Panc1 (cell line): ENCODE results near the gene SEZ6L. TPM values are rescaled to one million over a fixed set of nuclear protein-coding genes. Genes with fewer than 3 reads are reported as not detected.

Experiments used
- ATAC-seq: fragments of 200-7000 bp; cut with Tn5 transposase; 2 replicates; pipeline ENCODE4 v1.9.1; 2020; ENCODE audit warnings: mild to moderate bottlenecking, moderate library complexity
- BruUV-seq: library from RNA; stranded (reverse); fragments of 400-500 nt; replicated peaks from 2 replicates; lab custom pipeline; 2021; lab: Mats Ljungman, UMichigan
- CTCF ChIA-PET: fragments of 300-600 bp; sonication (Branson Sonifier 250); formaldehyde crosslinking; loops from one replicate; lab custom pipeline; 2022; ENCODE audit warnings: antibody characterized with exemption; lab: Charles Lee
- POLR2A ChIA-PET: fragments of 300-600 bp; sonication (Branson Sonifier 250); formaldehyde crosslinking; loops from one replicate; lab custom pipeline; 2022; ENCODE audit warnings: antibody characterized with exemption; lab: Charles Lee
- DNase-seq: peaks from one replicate; pipeline ENCODE4 v3.0.0-alpha.2; 2010; ENCODE audit warnings: low read depth, low spot score
- H3K27ac ChIP-seq: 2 replicates; pipeline ENCODE4 v1.5.1; 2011; ENCODE audit warnings: mild to moderate bottlenecking, low read length, inconsistent platforms
- H3K27me3 ChIP-seq: fragments of 200-500 bp; sonication (Bioruptor generic); 2 replicates; pipeline ENCODE4 v1.6.0; 2014; ENCODE audit warnings: low read length, inconsistent platforms; ENCODE audit not compliant: control insufficient read depth, insufficient read depth
- H3K36me3 ChIP-seq: fragments of 200-500 bp; sonication (Bioruptor generic); 2 replicates; pipeline ENCODE4 v1.5.1; 2014; ENCODE audit warnings: inconsistent platforms, mild to moderate bottlenecking, low read length, moderate library complexity; ENCODE audit not compliant: control insufficient read depth, insufficient read depth
- H3K4me1 ChIP-seq: 2 replicates; pipeline ENCODE4 v1.5.1; 2011; ENCODE audit warnings: inconsistent platforms, mild to moderate bottlenecking, low read length, moderate library complexity; ENCODE audit not compliant: control insufficient read depth, insufficient read depth
- H3K4me3 ChIP-seq, 2 experiments: 2 replicates each; pipeline ENCODE4 v1.5.1; 2011 to 2012; ENCODE audit warnings: low read depth in 2 of 2, low read length in 2 of 2, mild to moderate bottlenecking in 2 of 2, inconsistent platforms in 1 of 2, moderate library complexity in 1 of 2
- H3K9me3 ChIP-seq: fragments of 200-500 bp; sonication (Bioruptor generic); 2 replicates; pipeline ENCODE4 v1.5.1; 2014; ENCODE audit warnings: low read depth, mild to moderate bottlenecking, inconsistent platforms, low read length, moderate library complexity; ENCODE audit not compliant: control insufficient read depth, insufficient read depth
- POLR2AphosphoS5 ChIP-seq: IDR thresholded peaks from 2 replicates; pipeline ENCODE4 v1.6.1; 2012; ENCODE audit warnings: mild to moderate bottlenecking, low read depth, low read length, moderate library complexity
- SIN3A ChIP-seq: IDR thresholded peaks from 2 replicates; pipeline ENCODE4 v1.6.1; 2012; ENCODE audit warnings: low read depth, mild to moderate bottlenecking, low read length, moderate library complexity, borderline replicate concordance; ENCODE audit not compliant: insufficient read depth
- TCF7L2 ChIP-seq: IDR thresholded peaks from 2 replicates; pipeline ENCODE4 v1.6.1; 2011; ENCODE audit warnings: mild to moderate bottlenecking, low read depth, low read length, inconsistent platforms
- in situ Hi-C: cut with HindIII; loops from 2 replicates; pipeline ENCODE4 v1.10.0; 2016; ENCODE audit warnings: low sequenced_read_pairs, low pct_unique_long_range_greater_than_20kb
- intact Hi-C: fragments of 100-400 bp; cut with micrococcal nuclease; formaldehyde crosslinking; loops from one replicate; pipeline ENCODE4 v1.10.0; 2022; ENCODE audit not compliant: unreplicated experiment
- total RNA-seq: library from RNA; stranded (reverse); gene quantifications from one replicate; pipeline ENCODE4 v1.2.1, GENCODE V29; 2021; ENCODE audit not compliant: unreplicated experiment
- TF ChIP-seq, protein P1 (sequence below): fragments of 450-650 bp; IDR thresholded peaks from 2 replicates; pipeline ENCODE4 v1.5.1; 2017; ENCODE audit warnings: mild to moderate bottlenecking
- TF ChIP-seq, protein P2 (sequence below), 2 experiments: IDR thresholded peaks; 2 replicates each; pipeline ENCODE4 v1.6.1; 2011 to 2012; ENCODE audit warnings: low read depth in 2 of 2, control low read depth in 1 of 2, low read length in 1 of 2, mild to moderate bottlenecking in 1 of 2, moderate library complexity in 1 of 2; ENCODE audit not compliant: insufficient read depth in 1 of 2

SEZ6L gene
- total RNA-seq, 1 experiment from 2014 or later = not detected

DNA sequence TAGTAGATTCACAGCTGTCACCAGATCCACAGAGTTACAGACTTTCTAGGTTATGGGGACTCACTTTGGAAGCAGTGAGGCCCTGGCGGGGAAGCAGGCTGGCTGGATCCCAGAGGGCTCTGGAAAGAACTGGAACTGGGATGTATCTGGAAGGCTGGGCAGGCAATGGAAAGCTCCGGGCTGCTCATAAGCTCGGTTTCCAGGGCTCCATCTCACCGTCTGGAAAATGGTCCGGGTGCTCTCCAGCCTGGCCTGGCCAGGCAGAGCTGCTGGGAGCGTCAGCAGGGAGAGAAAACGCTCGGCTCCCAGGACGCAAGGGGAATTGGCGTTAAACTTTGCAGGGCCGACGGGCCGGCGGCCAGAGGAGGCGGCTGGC is 335 bp upstream of the SEZ6L start:
- TF ChIP-seq POLR2AphosphoS5 = no peak
- TF ChIP-seq TCF7L2 = no peak
- TF ChIP-seq, protein P1, sequence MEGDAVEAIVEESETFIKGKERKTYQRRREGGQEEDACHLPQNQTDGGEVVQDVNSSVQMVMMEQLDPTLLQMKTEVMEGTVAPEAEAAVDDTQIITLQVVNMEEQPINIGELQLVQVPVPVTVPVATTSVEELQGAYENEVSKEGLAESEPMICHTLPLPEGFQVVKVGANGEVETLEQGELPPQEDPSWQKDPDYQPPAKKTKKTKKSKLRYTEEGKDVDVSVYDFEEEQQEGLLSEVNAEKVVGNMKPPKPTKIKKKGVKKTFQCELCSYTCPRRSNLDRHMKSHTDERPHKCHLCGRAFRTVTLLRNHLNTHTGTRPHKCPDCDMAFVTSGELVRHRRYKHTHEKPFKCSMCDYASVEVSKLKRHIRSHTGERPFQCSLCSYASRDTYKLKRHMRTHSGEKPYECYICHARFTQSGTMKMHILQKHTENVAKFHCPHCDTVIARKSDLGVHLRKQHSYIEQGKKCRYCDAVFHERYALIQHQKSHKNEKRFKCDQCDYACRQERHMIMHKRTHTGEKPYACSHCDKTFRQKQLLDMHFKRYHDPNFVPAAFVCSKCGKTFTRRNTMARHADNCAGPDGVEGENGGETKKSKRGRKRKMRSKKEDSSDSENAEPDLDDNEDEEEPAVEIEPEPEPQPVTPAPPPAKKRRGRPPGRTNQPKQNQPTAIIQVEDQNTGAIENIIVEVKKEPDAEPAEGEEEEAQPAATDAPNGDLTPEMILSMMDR = no peak
- TF ChIP-seq SIN3A = no peak
- TF ChIP-seq, protein P2, sequence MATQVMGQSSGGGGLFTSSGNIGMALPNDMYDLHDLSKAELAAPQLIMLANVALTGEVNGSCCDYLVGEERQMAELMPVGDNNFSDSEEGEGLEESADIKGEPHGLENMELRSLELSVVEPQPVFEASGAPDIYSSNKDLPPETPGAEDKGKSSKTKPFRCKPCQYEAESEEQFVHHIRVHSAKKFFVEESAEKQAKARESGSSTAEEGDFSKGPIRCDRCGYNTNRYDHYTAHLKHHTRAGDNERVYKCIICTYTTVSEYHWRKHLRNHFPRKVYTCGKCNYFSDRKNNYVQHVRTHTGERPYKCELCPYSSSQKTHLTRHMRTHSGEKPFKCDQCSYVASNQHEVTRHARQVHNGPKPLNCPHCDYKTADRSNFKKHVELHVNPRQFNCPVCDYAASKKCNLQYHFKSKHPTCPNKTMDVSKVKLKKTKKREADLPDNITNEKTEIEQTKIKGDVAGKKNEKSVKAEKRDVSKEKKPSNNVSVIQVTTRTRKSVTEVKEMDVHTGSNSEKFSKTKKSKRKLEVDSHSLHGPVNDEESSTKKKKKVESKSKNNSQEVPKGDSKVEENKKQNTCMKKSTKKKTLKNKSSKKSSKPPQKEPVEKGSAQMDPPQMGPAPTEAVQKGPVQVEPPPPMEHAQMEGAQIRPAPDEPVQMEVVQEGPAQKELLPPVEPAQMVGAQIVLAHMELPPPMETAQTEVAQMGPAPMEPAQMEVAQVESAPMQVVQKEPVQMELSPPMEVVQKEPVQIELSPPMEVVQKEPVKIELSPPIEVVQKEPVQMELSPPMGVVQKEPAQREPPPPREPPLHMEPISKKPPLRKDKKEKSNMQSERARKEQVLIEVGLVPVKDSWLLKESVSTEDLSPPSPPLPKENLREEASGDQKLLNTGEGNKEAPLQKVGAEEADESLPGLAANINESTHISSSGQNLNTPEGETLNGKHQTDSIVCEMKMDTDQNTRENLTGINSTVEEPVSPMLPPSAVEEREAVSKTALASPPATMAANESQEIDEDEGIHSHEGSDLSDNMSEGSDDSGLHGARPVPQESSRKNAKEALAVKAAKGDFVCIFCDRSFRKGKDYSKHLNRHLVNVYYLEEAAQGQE (IDR thresholded peaks at IDR 0.05; ENCODE audit: insufficient read depth in 1 of 2, low read depth in 2 of 2, low read length in 1 of 2) = no peak
- ChIA-PET POLR2A (no interaction called here), CTCF (no interaction called here)
- DNase-seq = no peak
- in situ Hi-C loops = no loop called here
- ATAC-seq = no peak
- BruUV-seq = no TSS peak
- Histone ChIP-seq H3K9me3 (no peaks in the 10 kb centered on the region), H3K4me3 (no peak overlapping the region), H3K27me3 (peaks cover 3% of the 10 kb centered on the region), H3K36me3 (no peaks in the 10 kb centered on the region), H3K27ac (no peak overlapping the region), H3K4me1 (no peaks in the 10 kb centered on the region)
- intact Hi-C loops = no loop called here

DNA sequence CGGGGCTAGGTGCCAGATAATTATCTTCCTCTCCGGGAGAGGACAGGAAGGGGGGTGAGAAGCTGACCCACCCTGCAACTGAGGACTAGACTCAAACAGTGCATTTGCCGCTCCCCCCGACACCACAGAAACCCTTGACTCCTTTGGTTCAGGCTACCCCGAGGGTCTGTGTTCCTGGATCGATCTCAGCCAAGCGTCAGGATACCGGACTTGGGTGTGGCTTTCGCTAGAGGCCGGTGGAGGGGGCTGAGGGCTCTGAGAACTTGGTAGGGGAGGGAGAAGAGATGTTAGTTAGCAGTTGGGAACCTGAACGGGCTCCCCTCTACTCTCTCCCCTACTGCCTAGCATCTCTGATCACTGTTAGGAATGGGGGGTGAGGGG is 840 bp downstream of the SEZ6L start:
- in situ Hi-C loops = no loop called here
- POLR2A ChIA-PET = no interaction called here

More for the DNA sequence above, 840 bp downstream of the SEZ6L start:
- intact Hi-C loops = loop anchor here (10.0 kb wide), 1 partner anchor 165 kb away; no protein-coding TSS in a partner anchor
- CTCF ChIA-PET = no interaction called here
- BruUV-seq = no TSS peak
- Histone ChIP-seq H3K4me1 (no peaks in the 10 kb centered on the region), H3K36me3 (no peaks in the 10 kb centered on the region), H3K27me3 (peaks cover 2% of the 10 kb centered on the region), H3K4me3 (no peak overlapping the region; a peak in 1 of 4 replicates), H3K27ac (no peak overlapping the region), H3K9me3 (no peaks in the 10 kb centered on the region)
- DNase-seq (no peak), ATAC-seq (no peak)
- TF ChIP-seq, protein P1 = no peak
